KMS-11 (cell line): ENCODE data around the gene ST7.

Experiments used
- H2AFZ ChIP-seq: fragments of 200-600 bp; sonication (generic); 2 replicates; pipeline ENCODE4 v1.6.1; 2016; ENCODE audit warnings: antibody characterized with exemption, mixed run types, low read depth
- H3K27ac ChIP-seq: fragments of 200-600 bp; sonication (generic); 2 replicates; pipeline ENCODE4 v1.6.1; 2016; ENCODE audit warnings: mild to moderate bottlenecking, mixed run types
- H3K27me3 ChIP-seq: fragments of 200-600 bp; sonication (generic); 2 replicates; pipeline ENCODE4 v1.6.1; 2017; ENCODE audit warnings: mild to moderate bottlenecking, low read depth, mixed run types, moderate library complexity; ENCODE audit not compliant: insufficient read depth
- H3K36me3 ChIP-seq: fragments of 200-600 bp; sonication (generic); 2 replicates; pipeline ENCODE4 v1.6.1; 2017; ENCODE audit warnings: mild to moderate bottlenecking, mixed run types; ENCODE audit not compliant: insufficient read depth
- H3K4me1 ChIP-seq: fragments of 200-600 bp; sonication (generic); 2 replicates; pipeline ENCODE4 v1.6.1; 2016; ENCODE audit warnings: mild to moderate bottlenecking, low read depth, mixed run types; ENCODE audit not compliant: poor library complexity, severe bottlenecking
- H3K4me2 ChIP-seq: fragments of 200-600 bp; sonication (generic); 2 replicates; pipeline ENCODE4 v1.7.0; 2016; ENCODE audit warnings: mild to moderate bottlenecking, mixed run types
- H3K4me3 ChIP-seq: fragments of 200-600 bp; sonication (generic); IDR thresholded peaks from 2 replicates; pipeline ENCODE4 v1.6.1; 2017; ENCODE audit warnings: low read depth, low read length, mixed read lengths; ENCODE audit not compliant: insufficient read depth
- H3K79me2 ChIP-seq: fragments of 200-600 bp; sonication (generic); 2 replicates; pipeline ENCODE4 v1.6.1; 2016; ENCODE audit warnings: low read depth, mixed run types; ENCODE audit not compliant: insufficient read depth
- H3K9ac ChIP-seq: fragments of 200-600 bp; sonication (generic); 2 replicates; pipeline ENCODE4 v1.6.1; 2016; ENCODE audit warnings: mild to moderate bottlenecking, mixed run types
- H4K20me1 ChIP-seq: fragments of 200-600 bp; sonication (generic); 2 replicates; pipeline ENCODE4 v1.6.1; 2016; ENCODE audit warnings: mild to moderate bottlenecking, mixed run types; ENCODE audit not compliant: insufficient read depth
- TF ChIP-seq, protein P1 (sequence below): fragments of 200-600 bp; sonication (generic); conservative IDR thresholded peaks from 2 replicates; pipeline ENCODE4 v1.6.1; 2017; ENCODE audit warnings: low read depth, mild to moderate bottlenecking, antibody characterized with exemption, low read length, moderate library complexity, mixed read lengths

The ST7 gene

DNA sequence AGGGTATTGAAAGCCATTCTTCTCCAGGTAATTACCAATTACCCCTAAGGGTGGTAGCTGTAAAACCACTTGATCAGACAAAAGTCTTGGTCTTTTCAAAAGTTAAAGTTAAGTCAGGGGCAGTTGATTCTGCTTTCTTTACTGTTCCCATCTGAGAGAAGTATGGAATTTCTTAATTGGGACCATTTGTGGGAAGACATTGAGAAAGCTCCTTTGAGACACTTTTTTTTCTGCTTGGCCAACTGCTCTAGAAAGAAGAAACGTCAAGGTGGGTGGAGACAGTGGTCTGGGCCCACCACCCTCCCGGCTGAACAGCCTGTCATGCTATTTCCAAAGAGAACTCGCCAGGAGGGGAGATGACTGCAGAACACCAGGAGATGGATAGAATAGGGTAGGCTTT lies 324.3 kb downstream of the ST7 start:
- Histone ChIP-seq H3K79me2 (no peaks in the 10 kb centered on the region), H3K36me3 (no peaks in the 10 kb centered on the region), H3K27ac (no peak overlapping the region), H4K20me1 (no peaks in the 10 kb centered on the region), H3K9ac (no peak overlapping the region), H3K4me2 (no peak overlapping the region), H2AFZ (no peak overlapping the region), H3K4me1 (no peaks in the 10 kb centered on the region), H3K27me3 (no peaks in the 10 kb centered on the region), H3K4me3 (no peak overlapping the region)
- TF ChIP-seq, protein P1, sequence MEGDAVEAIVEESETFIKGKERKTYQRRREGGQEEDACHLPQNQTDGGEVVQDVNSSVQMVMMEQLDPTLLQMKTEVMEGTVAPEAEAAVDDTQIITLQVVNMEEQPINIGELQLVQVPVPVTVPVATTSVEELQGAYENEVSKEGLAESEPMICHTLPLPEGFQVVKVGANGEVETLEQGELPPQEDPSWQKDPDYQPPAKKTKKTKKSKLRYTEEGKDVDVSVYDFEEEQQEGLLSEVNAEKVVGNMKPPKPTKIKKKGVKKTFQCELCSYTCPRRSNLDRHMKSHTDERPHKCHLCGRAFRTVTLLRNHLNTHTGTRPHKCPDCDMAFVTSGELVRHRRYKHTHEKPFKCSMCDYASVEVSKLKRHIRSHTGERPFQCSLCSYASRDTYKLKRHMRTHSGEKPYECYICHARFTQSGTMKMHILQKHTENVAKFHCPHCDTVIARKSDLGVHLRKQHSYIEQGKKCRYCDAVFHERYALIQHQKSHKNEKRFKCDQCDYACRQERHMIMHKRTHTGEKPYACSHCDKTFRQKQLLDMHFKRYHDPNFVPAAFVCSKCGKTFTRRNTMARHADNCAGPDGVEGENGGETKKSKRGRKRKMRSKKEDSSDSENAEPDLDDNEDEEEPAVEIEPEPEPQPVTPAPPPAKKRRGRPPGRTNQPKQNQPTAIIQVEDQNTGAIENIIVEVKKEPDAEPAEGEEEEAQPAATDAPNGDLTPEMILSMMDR, result no peak

DNA sequence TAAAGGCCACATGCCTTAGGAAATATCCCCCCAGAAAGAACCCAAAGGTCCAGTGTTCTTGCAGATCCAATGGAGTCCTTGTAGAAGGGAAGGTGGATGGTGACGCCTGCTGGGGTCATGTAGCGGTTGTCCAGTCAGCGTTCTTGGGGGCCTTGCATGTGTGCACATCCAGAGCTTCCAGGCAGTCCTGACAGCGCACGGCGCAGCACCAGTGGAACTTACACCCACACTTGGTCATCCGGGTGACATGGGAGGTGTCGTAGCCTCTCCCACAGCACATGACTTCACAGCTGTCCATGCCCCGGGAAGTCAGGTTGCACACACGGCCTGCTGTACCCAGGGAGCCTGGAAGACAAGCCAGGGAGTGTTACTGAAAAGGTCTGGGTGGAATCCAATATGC lies 324.7 kb downstream of the ST7 start:
- no peak overlapping the region for H3K4me3 ChIP-seq
- H3K9ac ChIP-seq, result no peak overlapping the region
- no peaks in the 10 kb centered on the region for H3K36me3 ChIP-seq
- H3K27me3 ChIP-seq, result no peaks in the 10 kb centered on the region
- H4K20me1 ChIP-seq, result no peaks in the 10 kb centered on the region
- no peak overlapping the region for H2AFZ ChIP-seq
- TF ChIP-seq, protein P1, result no peak
- H3K79me2 ChIP-seq, result no peaks in the 10 kb centered on the region
- no peak overlapping the region for H3K27ac ChIP-seq
- no peaks in the 10 kb centered on the region for H3K4me1 ChIP-seq
- H3K4me2 ChIP-seq, result no peak overlapping the region

DNA sequence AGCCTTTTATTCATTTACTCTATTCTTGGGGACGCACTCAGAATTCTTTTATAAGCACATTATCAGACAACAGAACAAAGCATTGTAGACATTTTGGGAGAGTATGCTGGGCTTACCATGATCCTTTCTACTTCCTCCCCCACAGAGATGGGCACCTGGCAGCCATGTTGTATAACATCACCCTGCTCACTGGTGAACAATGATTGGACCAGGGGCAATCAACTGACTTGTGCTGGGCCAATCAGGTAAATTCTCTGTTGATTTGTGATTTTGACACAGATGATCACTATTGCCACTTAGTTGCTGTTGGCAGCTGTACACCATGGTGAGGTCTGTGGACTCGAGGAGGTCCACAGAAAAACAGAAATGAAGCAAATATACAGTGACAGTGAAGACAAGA lies 325.9 kb downstream of the ST7 start:
- H3K27ac ChIP-seq, result no peak overlapping the region
- H3K4me2 ChIP-seq, result no peak overlapping the region

More for the DNA sequence above, 325.9 kb downstream of the ST7 start:
- TF ChIP-seq, protein P1, result no peak
- H3K4me3 ChIP-seq, result no peak overlapping the region
- H3K36me3 ChIP-seq, result no peaks in the 10 kb centered on the region
- no peak overlapping the region for H3K9ac ChIP-seq
- H3K27me3 ChIP-seq, result no peaks in the 10 kb centered on the region
- H4K20me1 ChIP-seq, result no peaks in the 10 kb centered on the region
- H2AFZ ChIP-seq, result no peak overlapping the region
- H3K4me1 ChIP-seq, result no peaks in the 10 kb centered on the region
- H3K79me2 ChIP-seq, result no peaks in the 10 kb centered on the region
